SIG-M5 treated with dmso at 0.1 percent for 504 hours (cell line): Measurements from ENCODE around the gene NEK6.

Experiments used
- DNase-seq: peaks from one replicate; lab custom pipeline; 2025; ENCODE audit not compliant: unreplicated experiment; lab: John Stamatoyannopoulos, UW

The NEK6 gene

GRCh38 chr9:124293718-124294506 lies 36.2 kb downstream of the NEK6 start:
- no peak for DNase-seq

- DNase-seq: no peak
These were observed 37.5 kb downstream of the NEK6 start for GRCh38 chr9:124295159-124295794.

GRCh38 chr9:124296094-124296493 lies 38.3 kb downstream of the NEK6 start:
- DNase-seq: no peak

- DNase-seq: no peak
These were observed 39.2 kb downstream of the NEK6 start for GRCh38 chr9:124296796-124297550.

GRCh38 chr9:124297551-124297901 lies 39.8 kb downstream of the NEK6 start:
- no peak for DNase-seq

GRCh38 chr9:124297915-124298645 lies 40.3 kb downstream of the NEK6 start:
- DNase-seq: no peak

- DNase-seq: no peak
These were observed 41.0 kb downstream of the NEK6 start for GRCh38 chr9:124298646-124299235.

GRCh38 chr9:124299515-124300090 lies 41.9 kb downstream of the NEK6 start:
- DNase-seq: no peak

GRCh38 chr9:124300312-124300711 lies 42.6 kb downstream of the NEK6 start:
- DNase-seq: no peak

- no peak for DNase-seq
These were observed 45.2 kb downstream of the NEK6 start for GRCh38 chr9:124302921-124303320.

- DNase-seq: no peak
These were observed 46.0 kb downstream of the NEK6 start for GRCh38 chr9:124303762-124304161.

GRCh38 chr9:124304285-124304684 lies 46.5 kb downstream of the NEK6 start:
- DNase-seq: no peak

GRCh38 chr9:124306098-124306735 lies 48.5 kb downstream of the NEK6 start:
- peak; percentile 9 for DNase-seq

- DNase-seq: no peak
These were observed 49.8 kb downstream of the NEK6 start for GRCh38 chr9:124307379-124308030.

GRCh38 chr9:124308606-124309491 lies 51.1 kb downstream of the NEK6 start:
- DNase-seq: no peak

GRCh38 chr9:124309667-124310084 lies 51.9 kb downstream of the NEK6 start:
- DNase-seq: no peak

GRCh38 chr9:124311283-124311682 lies 53.5 kb downstream of the NEK6 start:
- DNase-seq: no peak
